Keratinocyte (primary cell): ENCODE measurements around the gene KIF18B.

Experiments
- EZH2 ChIP-seq: IDR thresholded peaks from one replicate; pipeline ENCODE4 v1.6.1; 2012; ENCODE audit warnings: inconsistent platforms, mild to moderate bottlenecking, low read length, moderate library complexity
- TF ChIP-seq, protein P1 (sequence below), 3 experiments: IDR thresholded peaks in 1 of 3; conservative IDR thresholded peaks in 1 of 3; optimal IDR thresholded peaks in 1 of 3; 2 replicates in 2 of 3; 3 replicates in 1 of 3; pipeline versions ENCODE3 to v1.5.1; 2011; ENCODE audit warnings: low read length in 3 of 3, mild to moderate bottlenecking in 3 of 3, moderate library complexity in 2 of 3, control low read depth in 1 of 3, inconsistent platforms in 1 of 3; ENCODE audit not compliant: insufficient read depth in 2 of 3; ENCODE audit errors: extremely low read depth in 1 of 3

DNA sequence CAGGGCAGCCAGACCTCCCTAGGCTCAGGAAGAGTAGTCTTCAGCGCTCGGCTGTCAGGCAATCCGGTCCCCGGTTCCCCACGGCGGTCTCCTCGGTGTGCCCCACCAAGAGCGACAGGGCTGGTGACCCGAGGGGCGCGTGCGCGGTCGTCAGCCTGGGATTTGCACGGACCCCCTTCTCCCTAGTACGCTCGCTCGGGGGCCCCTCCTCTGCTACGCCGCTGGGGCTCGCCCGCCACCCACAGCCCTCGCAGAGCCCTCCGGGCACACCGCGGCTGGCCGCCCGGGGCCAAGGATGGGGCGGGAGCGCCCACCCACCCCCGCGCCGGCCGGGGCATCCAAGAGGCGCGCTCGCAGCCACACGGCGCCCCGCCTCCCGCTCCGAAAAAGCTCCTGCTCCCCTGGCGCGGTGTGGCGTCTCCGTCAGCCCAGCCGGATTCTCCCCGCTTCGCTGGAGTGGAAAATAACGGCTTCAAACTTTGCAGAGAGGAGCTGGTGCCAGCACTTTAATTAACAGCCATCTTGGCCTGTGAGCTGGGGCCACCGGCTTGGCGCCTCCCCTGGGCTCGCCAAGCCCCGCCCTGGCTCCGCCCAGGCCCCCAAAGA is 22.7 kb upstream of the KIF18B start:
- TF ChIP-seq, protein P1, sequence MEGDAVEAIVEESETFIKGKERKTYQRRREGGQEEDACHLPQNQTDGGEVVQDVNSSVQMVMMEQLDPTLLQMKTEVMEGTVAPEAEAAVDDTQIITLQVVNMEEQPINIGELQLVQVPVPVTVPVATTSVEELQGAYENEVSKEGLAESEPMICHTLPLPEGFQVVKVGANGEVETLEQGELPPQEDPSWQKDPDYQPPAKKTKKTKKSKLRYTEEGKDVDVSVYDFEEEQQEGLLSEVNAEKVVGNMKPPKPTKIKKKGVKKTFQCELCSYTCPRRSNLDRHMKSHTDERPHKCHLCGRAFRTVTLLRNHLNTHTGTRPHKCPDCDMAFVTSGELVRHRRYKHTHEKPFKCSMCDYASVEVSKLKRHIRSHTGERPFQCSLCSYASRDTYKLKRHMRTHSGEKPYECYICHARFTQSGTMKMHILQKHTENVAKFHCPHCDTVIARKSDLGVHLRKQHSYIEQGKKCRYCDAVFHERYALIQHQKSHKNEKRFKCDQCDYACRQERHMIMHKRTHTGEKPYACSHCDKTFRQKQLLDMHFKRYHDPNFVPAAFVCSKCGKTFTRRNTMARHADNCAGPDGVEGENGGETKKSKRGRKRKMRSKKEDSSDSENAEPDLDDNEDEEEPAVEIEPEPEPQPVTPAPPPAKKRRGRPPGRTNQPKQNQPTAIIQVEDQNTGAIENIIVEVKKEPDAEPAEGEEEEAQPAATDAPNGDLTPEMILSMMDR (optimal IDR thresholded peaks at IDR 0.05 in 1 of 3, IDR thresholded peaks at IDR 0.05 in 1 of 3, conservative IDR thresholded peaks at IDR 0.05 in 1 of 3; ENCODE audit: extremely low read depth in 1 of 3, insufficient read depth in 2 of 3, low read length in 3 of 3) = no peak
- TF ChIP-seq EZH2 = peak; percentile 23
